HepG2 (cell line): ENCODE measurements around the gene P4HB. TPM values are rescaled to one million over a fixed set of nuclear protein-coding genes. Genes with fewer than 3 reads are reported as not detected.
A peak's percentile ranks its signal among the peaks of the same experiment; 100 is the strongest.

Experiments used
- CTCF ChIP-seq: sonication (generic); formaldehyde crosslinking; IDR thresholded peaks from 2 replicates; pipeline ENCODE4 v1.5.0; 2020; ENCODE audit warnings: mild to moderate bottlenecking, missing genetic modification reagents, moderate library complexity
- ELK4 ChIP-seq: sonication (generic); formaldehyde crosslinking; IDR thresholded peaks from 2 replicates; pipeline ENCODE4 v1.9.0; 2021; ENCODE audit warnings: missing genetic modification reagents, borderline replicate concordance
- NFKBIZ ChIP-seq: IDR thresholded peaks from 2 replicates; pipeline ENCODE4 v1.6.1; 2018; ENCODE audit warnings: missing genetic modification reagents, missing compliant biosample characterization
- SNAPC2 ChIP-seq: sonication (generic); formaldehyde crosslinking; IDR thresholded peaks from 2 replicates; pipeline ENCODE4 v1.8.1; 2022; ENCODE audit warnings: mild to moderate bottlenecking, missing genetic modification reagents
- SNAPC4 ChIP-seq: sonication (generic); formaldehyde crosslinking; IDR thresholded peaks from 2 replicates; pipeline ENCODE4 v1.4.0; 2020; ENCODE audit warnings: mild to moderate bottlenecking, missing genetic modification reagents
- SPEN ChIP-seq: sonication (generic); formaldehyde crosslinking; IDR thresholded peaks from 2 replicates; pipeline ENCODE4 v1.5.1; 2020; ENCODE audit warnings: low read depth, mild to moderate bottlenecking, missing genetic modification reagents
- SRSF1 ChIP-seq: fragments of 200-400 bp; formaldehyde crosslinking; optimal IDR thresholded peaks from 2 replicates; pipeline ENCODE3; 2017; ENCODE audit warnings: mild to moderate bottlenecking, low read depth, low read length, moderate library complexity
- TP53 ChIP-seq: sonication (generic); formaldehyde crosslinking; conservative IDR thresholded peaks from 2 replicates; pipeline ENCODE4 v1.4.0; 2020; ENCODE audit warnings: missing genetic modification reagents
- XRCC5 ChIP-seq: fragments of 200-400 bp; formaldehyde crosslinking; optimal IDR thresholded peaks from 2 replicates; pipeline ENCODE3; 2017; ENCODE audit warnings: mild to moderate bottlenecking, low read length
- ZBTB46 ChIP-seq: sonication (generic); formaldehyde crosslinking; IDR thresholded peaks from 2 replicates; pipeline ENCODE4 v1.4.0; 2020; ENCODE audit warnings: mild to moderate bottlenecking, missing genetic modification reagents, borderline replicate concordance
- ZNF124 ChIP-seq: sonication (generic); formaldehyde crosslinking; IDR thresholded peaks from 2 replicates; pipeline ENCODE4 v1.4.0; 2020; ENCODE audit warnings: missing genetic modification reagents
- ZNF138 ChIP-seq: sonication (generic); formaldehyde crosslinking; IDR thresholded peaks from 2 replicates; pipeline ENCODE4 v1.5.0; 2020; ENCODE audit warnings: mild to moderate bottlenecking, low read depth, missing genetic modification reagents
- ZNF160 ChIP-seq: sonication (generic); formaldehyde crosslinking; IDR thresholded peaks from 2 replicates; pipeline ENCODE4 v1.8.0; 2022; ENCODE audit warnings: mild to moderate bottlenecking, inconsistent platforms, missing genetic modification reagents
- ZNF383 ChIP-seq: sonication (generic); formaldehyde crosslinking; IDR thresholded peaks from 2 replicates; pipeline ENCODE4 v1.4.0; 2020; ENCODE audit warnings: missing genetic modification reagents, mild to moderate bottlenecking, borderline replicate concordance
- ZNF460 ChIP-seq: sonication (generic); formaldehyde crosslinking; IDR thresholded peaks from 2 replicates; pipeline ENCODE4 v1.5.1; 2020; ENCODE audit warnings: missing genetic modification reagents, mild to moderate bottlenecking, borderline replicate concordance
- ZNF770 ChIP-seq: sonication (generic); formaldehyde crosslinking; IDR thresholded peaks from 2 replicates; pipeline ENCODE4 v1.5.0; 2020; ENCODE audit warnings: mild to moderate bottlenecking, missing genetic modification reagents
- ZNF788 ChIP-seq: sonication (generic); formaldehyde crosslinking; IDR thresholded peaks from 2 replicates; pipeline ENCODE4 v1.5.0; 2020; ENCODE audit warnings: mild to moderate bottlenecking, missing genetic modification reagents, borderline replicate concordance
- ZZZ3 ChIP-seq: sonication (generic); formaldehyde crosslinking; IDR thresholded peaks from 2 replicates; pipeline ENCODE4 v1.4.0; 2020; ENCODE audit warnings: missing genetic modification reagents, mild to moderate bottlenecking, borderline replicate concordance
- polyA plus RNA-seq, 8 experiments: library from polyadenylated mRNA; depleted of rRNA in 3 of 8; stranded (reverse) in 7 of 8; unstranded in 1 of 8; fragments of >200 nt; fragmentation: Illumina TruSeq in 4 of 8; extraction: Trizol in 4 of 8; gene quantifications; 2 replicates each; pipeline versions ENCODE4 v1.2.1 to v1.2.3, GENCODE V29; 2011 to 2016; ENCODE audit warnings: low read depth in 4 of 8, missing spikeins in 1 of 8, mixed read lengths in 1 of 8; ENCODE audit not compliant: insufficient read depth in 1 of 8
- total RNA-seq, 5 experiments: library from RNA; depleted of rRNA; stranded (reverse); fragments of >200 nt; fragmentation: Illumina TruSeq; extraction: Trizol; gene quantifications; 2 replicates each; pipeline ENCODE4 v1.2.3, GENCODE V29; 2016; ENCODE audit warnings: low read depth in 1 of 5

P4HB gene
- total and polyA plus RNA-seq, 2 of the 13 experiments (the other 11 are each of a cell fraction or from before 2014, with no cell fraction given): 185 to 782 TPM

- TF ChIP-seq ZZZ3 (CRISPR knock-in tag): no peak
- TF ChIP-seq ZNF160 (CRISPR knock-in tag): 0 out of 2 replicates have a peak, but pooled peaks have one; percentile 5
- no peak for TF ChIP-seq TP53 (CRISPR knock-in tag)
- TF ChIP-seq ELK4 (CRISPR knock-in tag): no peak
- no peak for TF ChIP-seq ZNF138
- 0 out of 2 replicates have a peak, but pooled peaks have one; percentile 9 for TF ChIP-seq CTCF (CRISPR knock-in tag)
- peak; percentile 19 for TF ChIP-seq SRSF1
- no peak for TF ChIP-seq ZNF788
- TF ChIP-seq SNAPC4 (CRISPR knock-in tag): 0 out of 2 replicates have a peak, but pooled peaks have one; percentile 39
- no peak for TF ChIP-seq ZNF383
- TF ChIP-seq ZNF124 (CRISPR knock-in tag): no peak
- TF ChIP-seq ZBTB46: no peak
- TF ChIP-seq XRCC5: no peak
- no peak for TF ChIP-seq ZNF460
- TF ChIP-seq SPEN (CRISPR knock-in tag): no peak
- peak; percentile 59; the same call in 1 of the 2 replicates for TF ChIP-seq ZNF770
- peak; percentile 73; the same call in 1 of the 2 replicates for TF ChIP-seq SNAPC2 (CRISPR knock-in tag)
- TF ChIP-seq NFKBIZ (CRISPR knock-in tag): no peak
These were observed 43.1 kb upstream of the P4HB start (continued) for GRCh38 chr17:81903415-81903831.
